ENCODE measurements around the gene DNAJC5. TPM values are rescaled to one million over a fixed set of nuclear protein-coding genes. Genes with fewer than 3 reads are reported as not detected.
"Not testable (repeated sequence)": the region's sequence is repeated elsewhere in the genome, so short reads cannot be mapped to it uniquely, and the experiment has no call there.

DNAJC5 gene
- total RNA-seq, 4 donors from 2014 or later = 40.6 to 59.7 (median 49.7) TPM

GRCh38 chr20:63877755-63878470 is 17.0 kb upstream of the DNAJC5 start:
- H3K4me3 ChIP-seq (ENCODE audit: low read depth, poor library complexity, severe bottlenecking) = no peak overlapping the region
- intact Hi-C loops (cut with DNase I; ENCODE audit: low total_unique reads) = no loop called here
- TF ChIP-seq POLR2A (IDR thresholded peaks at IDR 0.05) (no peak), CTCF (IDR thresholded peaks at IDR 0.05) (no peak)
- DNase-seq (ENCODE audit: low spot score in 2 of 2) = no peak
- 90% methylated on average over 32 of the region's 32 CpGs for WGBS, 2 donors

GRCh38 chr20:63878899-63879663 is 15.8 kb upstream of the DNAJC5 start:
- intact Hi-C loops (cut with DNase I; ENCODE audit: low total_unique reads) = no loop called here
- H3K4me3 ChIP-seq (ENCODE audit: low read depth, poor library complexity, severe bottlenecking) = no peak overlapping the region
- 91 to 97% methylated on average over 13 to 14 of the region's 14 CpGs for WGBS, 2 donors
- no peak for DNase-seq (ENCODE audit: low spot score in 2 of 2)
- TF ChIP-seq POLR2A (IDR thresholded peaks at IDR 0.05) (no peak), CTCF (IDR thresholded peaks at IDR 0.05) (no peak)

GRCh38 chr20:63880901-63881300 is 14.0 kb upstream of the DNAJC5 start:
- DNase-seq (ENCODE audit: low spot score in 2 of 2); intact Hi-C loops (cut with DNase I; ENCODE audit: low total_unique reads); H3K4me3 ChIP-seq (ENCODE audit: low read depth, poor library complexity, severe bottlenecking): not testable (repeated sequence)
- WGBS, 2 donors = 91 to 94% methylated on average over 12 to 13 of the region's 13 CpGs

- intact Hi-C loops (cut with DNase I; ENCODE audit: low total_unique reads) = no loop called here
- TF ChIP-seq POLR2A (IDR thresholded peaks at IDR 0.05) (no peak), CTCF (IDR thresholded peaks at IDR 0.05) (no peak)
- WGBS, 2 donors = 86 to 88% methylated on average over 17 to 19 of the region's 19 CpGs
Observed at GRCh38 chr20:63881451-63882226, 13.3 kb upstream of the DNAJC5 start.

GRCh38 chr20:63882257-63883200 is 12.4 kb upstream of the DNAJC5 start:
- TF ChIP-seq CTCF (IDR thresholded peaks at IDR 0.05) = no peak
- TF ChIP-seq POLR2A (IDR thresholded peaks at IDR 0.05) = no peak
- intact Hi-C loops (cut with DNase I; ENCODE audit: low total_unique reads) = no loop called here
- no peak for DNase-seq (ENCODE audit: low spot score in 2 of 2)
- WGBS, 2 donors = 84 to 88% methylated on average over 27 to 28 of the region's 28 CpGs
- H3K4me3 ChIP-seq (ENCODE audit: low read depth, poor library complexity, severe bottlenecking) = no peak overlapping the region

More at GRCh38 chr20:63881451-63882226, 13.3 kb upstream of the DNAJC5 start:
- H3K4me3 ChIP-seq (ENCODE audit: low read depth, poor library complexity, severe bottlenecking) = no peak overlapping the region
- no peak for DNase-seq (ENCODE audit: low spot score in 2 of 2)
